Uterus (tissue), 4 donors: ENCODE results near the gene SESN3. TPM values are rescaled to one million over a fixed set of nuclear protein-coding genes. Genes with fewer than 3 reads are reported as not detected.

Experiments used
- DNase-seq, 2 donors: peaks; one replicate each; pipeline ENCODE4 v3.0.0-alpha.2; 2019 to 2020
- H3K27ac ChIP-seq, 2 donors: fragments of 200-600 bp; sonication (generic); 1 replicate in 1 of 2; 2 replicates in 1 of 2; pipeline ENCODE4 v1.5.1; 2016 to 2018
- H3K27me3 ChIP-seq, 2 donors: fragments of 200-600 bp; sonication (generic); one replicate each; pipeline ENCODE4 v1.5.1; 2018 to 2019; ENCODE audit warnings: control low read depth in 1 of 2
- H3K36me3 ChIP-seq, 2 donors: fragments of 200-600 bp; sonication (generic); one replicate each; pipeline ENCODE4 v1.5.1; 2019; ENCODE audit warnings: control low read depth in 1 of 2
- H3K4me1 ChIP-seq, 2 donors: fragments of 200-600 bp; sonication (generic); one replicate each; pipeline ENCODE4 v1.5.1; 2018 to 2019; ENCODE audit warnings: control low read depth in 1 of 2
- H3K4me3 ChIP-seq, 2 donors: fragments of 200-600 bp; sonication (generic); 1 replicate in 1 of 2; 2 replicates in 1 of 2; pipeline ENCODE4 v1.5.1; 2018 to 2019; ENCODE audit warnings: mild to moderate bottlenecking in 1 of 2
- H3K9me3 ChIP-seq, 2 donors: fragments of 200-600 bp; sonication (generic); one replicate each; pipeline ENCODE4 v1.5.1; 2019; ENCODE audit warnings: control low read depth in 1 of 2
- CTCF ChIP-seq, 4 experiments: fragments of 200-600 bp in 2 of 4; fragments of 450-650 bp in 2 of 4; sonication (generic) in 2 of 4; IDR thresholded peaks; one replicate each; pipeline ENCODE4 v1.5.1; 2016 to 2019; ENCODE audit warnings: antibody characterized with exemption in 4 of 4, mild to moderate bottlenecking in 2 of 4, moderate library complexity in 1 of 4
- POLR2A ChIP-seq, 2 donors: fragments of 450-650 bp; IDR thresholded peaks; one replicate each; pipeline ENCODE4 v1.6.1; 2016; ENCODE audit warnings: antibody characterized with exemption in 2 of 2, mild to moderate bottlenecking in 1 of 2, moderate library complexity in 1 of 2
- intact Hi-C: fragments of 100-400 bp; cut with DNase I; formaldehyde crosslinking; loops from one replicate; pipeline ENCODE4 v1.15.1; 2023; ENCODE audit warnings: low total_unique reads
- total RNA-seq, 4 donors: library from RNA; depleted of rRNA in 3 of 4; stranded (reverse); fragments of >200 nt in 3 of 4; gene quantifications; one replicate each; pipeline versions ENCODE4 v1.1.0 to v1.2.4, GENCODE V29; 2014 to 2023
- donor health status: DM: yes; HTN: yes; CAD: no.

SESN3 gene
- total RNA-seq, 4 donors from 2014 or later = 19.7 to 188 (median 39.3) TPM

- Histone ChIP-seq H3K27me3 (no peaks in the 10 kb centered on the region), H3K9me3 (no peaks in the 10 kb centered on the region), H3K36me3 (no peaks in the 10 kb centered on the region), H3K27ac (no peak overlapping the region), H3K4me3 (no peak overlapping the region), H3K4me1 (no peaks in the 10 kb centered on the region)
- TF ChIP-seq CTCF (IDR thresholded peaks at IDR 0.05) = no peak
- TF ChIP-seq POLR2A (IDR thresholded peaks at IDR 0.05) = no peak
- intact Hi-C loops = no loop called here
- DNase-seq = no peak
These were observed 9.1 kb upstream of the SESN3 start for GRCh38 chr11:95239871-95240649.

GRCh38 chr11:95232666-95233065 lies 1.7 kb upstream of the SESN3 start:
- Histone ChIP-seq H3K27ac (peak overlapping the region; percentile 85 to 92), H3K4me1 (no peaks in the 10 kb centered on the region), H3K4me3 (peak overlapping the region; percentile 16 to 32), H3K36me3 (no peaks in the 10 kb centered on the region), H3K27me3 (no peaks in the 10 kb centered on the region), H3K9me3 (no peaks in the 10 kb centered on the region)
- no peak for TF ChIP-seq CTCF (IDR thresholded peaks at IDR 0.05)
- no peak for TF ChIP-seq POLR2A (IDR thresholded peaks at IDR 0.05)
- no peak for DNase-seq
- intact Hi-C loops = no loop called here

GRCh38 chr11:95231881-95232605 lies 1.0 kb upstream of the SESN3 start:
- intact Hi-C loops = no loop called here
- Histone ChIP-seq H3K27me3 (no peaks in the 10 kb centered on the region), H3K4me1 (no peaks in the 10 kb centered on the region), H3K36me3 (no peaks in the 10 kb centered on the region), H3K4me3 (peak overlapping the region; percentile 16 to 32), H3K9me3 (no peaks in the 10 kb centered on the region), H3K27ac (peak overlapping the region; percentile 85 to 92)
- TF ChIP-seq POLR2A (IDR thresholded peaks at IDR 0.05) (peak in 1 of 2 donors; percentile 31), CTCF (IDR thresholded peaks at IDR 0.05) (no peak)
- DNase-seq = peak; percentile 63 to 73

- H3K36me3 ChIP-seq = no peaks in the 10 kb centered on the region
- peak overlapping the region; percentile 76 to 91 for H3K4me3 ChIP-seq
- no peaks in the 10 kb centered on the region for H3K27me3 ChIP-seq
- DNase-seq = no peak
- H3K4me1 ChIP-seq = no peaks in the 10 kb centered on the region
- no peak for TF ChIP-seq CTCF (IDR thresholded peaks at IDR 0.05)
- TF ChIP-seq POLR2A (IDR thresholded peaks at IDR 0.05) = no peak
- intact Hi-C loops = no loop called here
- H3K27ac ChIP-seq = peak overlapping the region; percentile 85 to 92
- H3K9me3 ChIP-seq = no peaks in the 10 kb centered on the region
These were observed 234 bp downstream of the SESN3 start for GRCh38 chr11:95230810-95231126.
